ENCODE data around the gene CDIP1. TPM values are rescaled to one million over a fixed set of nuclear protein-coding genes. Genes with fewer than 3 reads are reported as not detected.
A peak's percentile ranks its signal among the peaks of the same experiment; 100 is the strongest.

CDIP1 gene
- total and polyA plus RNA-seq, 9 of the 15 experiments (the other 6 are each of a cell fraction or from before 2014, with no cell fraction given) = 0.29 TPM; not detected in 8

DNA sequence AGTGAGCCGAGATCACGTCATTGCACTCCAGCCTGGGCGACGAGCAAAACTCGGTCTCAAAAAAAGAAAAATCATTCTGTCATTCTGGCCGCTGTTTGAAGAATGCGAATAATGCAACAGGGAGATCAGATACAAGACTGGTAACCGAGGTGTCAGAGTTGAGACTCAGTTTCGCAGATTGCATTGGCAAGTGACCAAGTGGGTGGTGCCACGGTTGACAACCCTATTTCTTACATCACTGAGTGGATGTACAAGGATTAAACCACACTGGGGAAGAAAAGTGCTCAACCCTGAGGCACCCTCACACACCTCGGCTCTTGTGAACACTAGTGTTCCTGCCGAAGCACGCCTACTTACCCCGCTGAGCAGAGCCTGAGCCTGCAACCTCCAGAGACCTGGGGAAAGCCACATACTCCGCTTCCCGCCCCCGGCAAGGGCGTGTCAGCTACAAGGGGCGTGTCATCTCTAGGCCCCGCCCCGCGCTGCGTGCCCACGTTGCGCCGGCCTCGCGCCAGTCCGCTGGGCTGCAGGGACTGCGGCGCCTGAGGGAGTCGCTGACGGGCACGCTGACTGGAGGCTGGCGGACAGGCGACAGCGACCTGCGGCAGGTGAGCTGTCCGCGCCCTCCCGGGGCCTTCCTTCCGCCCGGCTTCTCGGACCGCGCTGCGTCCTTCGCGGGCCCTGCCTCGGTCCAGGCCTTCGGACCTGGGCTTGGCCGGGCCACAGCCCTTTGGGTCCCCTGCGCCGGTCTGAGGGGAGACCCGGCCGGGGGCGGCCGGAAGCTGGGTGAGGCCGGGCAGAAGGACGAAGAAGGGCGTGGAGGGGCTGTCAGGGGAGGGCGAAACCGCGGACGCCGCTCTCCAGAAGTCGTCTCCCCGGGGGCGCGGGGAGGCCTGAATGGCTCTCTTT, 62.4 kb downstream of the CDIP1 start, which contains the start of gene HMOX2 (continued):
- TF ChIP-seq, protein P1, sequence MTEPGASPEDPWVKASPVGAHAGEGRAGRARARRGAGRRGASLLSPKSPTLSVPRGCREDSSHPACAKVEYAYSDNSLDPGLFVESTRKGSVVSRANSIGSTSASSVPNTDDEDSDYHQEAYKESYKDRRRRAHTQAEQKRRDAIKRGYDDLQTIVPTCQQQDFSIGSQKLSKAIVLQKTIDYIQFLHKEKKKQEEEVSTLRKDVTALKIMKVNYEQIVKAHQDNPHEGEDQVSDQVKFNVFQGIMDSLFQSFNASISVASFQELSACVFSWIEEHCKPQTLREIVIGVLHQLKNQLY (CRISPR knock-in tag; conservative IDR thresholded peaks at IDR 0.05) = no peak
- 0 out of 2 replicates have a peak, but pooled peaks have one; percentile 29 for TF ChIP-seq SMAD3 (CRISPR knock-in tag; conservative IDR thresholded peaks at IDR 0.05)
- TF ChIP-seq CBX5 (IDR thresholded peaks at IDR 0.05; ENCODE audit: borderline replicate concordance, low read depth) = peak; percentile 46; the same call in 1 of the 2 replicates
- TF ChIP-seq, protein P2, sequence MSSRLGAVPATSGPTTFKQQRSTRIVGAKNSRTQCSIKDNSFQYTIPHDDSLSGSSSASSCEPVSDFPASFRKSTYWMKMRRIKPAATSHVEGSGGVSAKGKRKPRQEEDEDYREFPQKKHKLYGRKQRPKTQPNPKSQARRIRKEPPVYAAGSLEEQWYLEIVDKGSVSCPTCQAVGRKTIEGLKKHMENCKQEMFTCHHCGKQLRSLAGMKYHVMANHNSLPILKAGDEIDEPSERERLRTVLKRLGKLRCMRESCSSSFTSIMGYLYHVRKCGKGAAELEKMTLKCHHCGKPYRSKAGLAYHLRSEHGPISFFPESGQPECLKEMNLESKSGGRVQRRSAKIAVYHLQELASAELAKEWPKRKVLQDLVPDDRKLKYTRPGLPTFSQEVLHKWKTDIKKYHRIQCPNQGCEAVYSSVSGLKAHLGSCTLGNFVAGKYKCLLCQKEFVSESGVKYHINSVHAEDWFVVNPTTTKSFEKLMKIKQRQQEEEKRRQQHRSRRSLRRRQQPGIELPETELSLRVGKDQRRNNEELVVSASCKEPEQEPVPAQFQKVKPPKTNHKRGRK (tag; IDR thresholded peaks at IDR 0.05) = no peak
- peak; percentile 74 to 76; a peak in 2 of 4 replicates for TF ChIP-seq SIN3A (IDR thresholded peaks at IDR 0.05; ENCODE audit: borderline replicate concordance in 2 of 2, control insufficient read depth in 1 of 2, low read depth in 2 of 2, low read length in 2 of 2)
- TF ChIP-seq TCFL5 (CRISPR knock-in tag; conservative IDR thresholded peaks at IDR 0.05) = no peak
- no peak for TF ChIP-seq JUNB (CRISPR knock-in tag; conservative IDR thresholded peaks at IDR 0.05)
- peak; percentile 92 for TF ChIP-seq CREM (IDR thresholded peaks at IDR 0.05; ENCODE audit: low read depth)
- TF ChIP-seq, protein P3, sequence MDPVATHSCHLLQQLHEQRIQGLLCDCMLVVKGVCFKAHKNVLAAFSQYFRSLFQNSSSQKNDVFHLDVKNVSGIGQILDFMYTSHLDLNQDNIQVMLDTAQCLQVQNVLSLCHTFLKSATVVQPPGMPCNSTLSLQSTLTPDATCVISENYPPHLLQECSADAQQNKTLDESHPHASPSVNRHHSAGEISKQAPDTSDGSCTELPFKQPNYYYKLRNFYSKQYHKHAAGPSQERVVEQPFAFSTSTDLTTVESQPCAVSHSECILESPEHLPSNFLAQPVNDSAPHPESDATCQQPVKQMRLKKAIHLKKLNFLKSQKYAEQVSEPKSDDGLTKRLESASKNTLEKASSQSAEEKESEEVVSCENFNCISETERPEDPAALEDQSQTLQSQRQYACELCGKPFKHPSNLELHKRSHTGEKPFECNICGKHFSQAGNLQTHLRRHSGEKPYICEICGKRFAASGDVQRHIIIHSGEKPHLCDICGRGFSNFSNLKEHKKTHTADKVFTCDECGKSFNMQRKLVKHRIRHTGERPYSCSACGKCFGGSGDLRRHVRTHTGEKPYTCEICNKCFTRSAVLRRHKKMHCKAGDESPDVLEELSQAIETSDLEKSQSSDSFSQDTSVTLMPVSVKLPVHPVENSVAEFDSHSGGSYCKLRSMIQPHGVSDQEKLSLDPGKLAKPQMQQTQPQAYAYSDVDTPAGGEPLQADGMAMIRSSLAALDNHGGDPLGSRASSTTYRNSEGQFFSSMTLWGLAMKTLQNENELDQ (CRISPR knock-in tag; IDR thresholded peaks at IDR 0.05; ENCODE audit: borderline replicate concordance) = no peak
- no peak for TF ChIP-seq XRCC4 (IDR thresholded peaks at IDR 0.05; ENCODE audit: extremely low read depth, insufficient read depth, insufficient read length)
- no peak for TF ChIP-seq CBFB (CRISPR knock-in tag; IDR thresholded peaks at IDR 0.05)
- TF ChIP-seq HDAC6 (IDR thresholded peaks at IDR 0.05; ENCODE audit: low read depth, low read length) = no peak
- TF ChIP-seq NFIC (IDR thresholded peaks at IDR 0.05) = peak; percentile 92
- TF ChIP-seq ZNF197 (CRISPR knock-in tag; IDR thresholded peaks at IDR 0.05; ENCODE audit: low read depth) = no peak
- TF ChIP-seq EP400 (IDR thresholded peaks at IDR 0.05) = peak; percentile 62
- no peak; a peak in 1 of 4 replicates for TF ChIP-seq SRF (CRISPR knock-in tag; IDR thresholded peaks at IDR 0.05)
- TF ChIP-seq MTA1 (IDR thresholded peaks at IDR 0.05; ENCODE audit: borderline replicate concordance) = no peak
- no peak for TF ChIP-seq NFE2 (IDR thresholded peaks at IDR 0.05; ENCODE audit: low read depth)
- no peak for TF ChIP-seq NR2F6 (CRISPR knock-in tag; IDR thresholded peaks at IDR 0.05)
- peak; percentile 79 for TF ChIP-seq CCNT2 (IDR thresholded peaks at IDR 0.05; ENCODE audit: borderline replicate concordance, extremely low read depth, insufficient read length, low read depth, low read length)
- 0 out of 2 replicates have a peak, but pooled peaks have one; percentile 29 for TF ChIP-seq NR4A1 (CRISPR knock-in tag; IDR thresholded peaks at IDR 0.05)
- TF ChIP-seq NR4A1 (tag; IDR thresholded peaks at IDR 0.05) = no peak
